OCI-LY1 (cell line): Measurements from ENCODE around the gene COL5A2.

Source experiments
- H2AFZ ChIP-seq: fragments of 200-600 bp; sonication (generic), shearing (Covaris generic); 2 replicates; pipeline ENCODE4 v1.6.0; 2014; ENCODE audit warnings: antibody characterized with exemption, mild to moderate bottlenecking, low read length
- H3F3A ChIP-seq: fragments of 200-600 bp; sonication (generic), shearing (Covaris generic); 2 replicates; pipeline ENCODE4 v1.6.0; 2014; ENCODE audit warnings: mild to moderate bottlenecking, antibody characterized with exemption, low read length, moderate library complexity; ENCODE audit not compliant: insufficient read depth
- H3K27ac ChIP-seq: fragments of 200-600 bp; sonication (generic); 2 replicates; pipeline ENCODE4 v1.5.1; 2014; ENCODE audit warnings: low read length, mixed run types, mild to moderate bottlenecking, low read depth; ENCODE audit not compliant: poor library complexity, severe bottlenecking
- H3K27me3 ChIP-seq: fragments of 200-600 bp; sonication (generic); 2 replicates; pipeline ENCODE4 v1.6.0; 2014; ENCODE audit warnings: antibody characterized with exemption, mild to moderate bottlenecking, low read length, moderate library complexity; ENCODE audit not compliant: insufficient read depth
- H3K36me3 ChIP-seq: fragments of 200-600 bp; sonication (generic); 2 replicates; pipeline ENCODE4 v1.6.1; 2014; ENCODE audit warnings: mild to moderate bottlenecking, antibody characterized with exemption, low read length, moderate library complexity, mixed read lengths; ENCODE audit not compliant: insufficient read depth
- H3K4me1 ChIP-seq: fragments of 200-600 bp; sonication (generic); 2 replicates; pipeline ENCODE4 v1.5.1; 2014; ENCODE audit warnings: mild to moderate bottlenecking, low read length, moderate library complexity; ENCODE audit not compliant: insufficient read depth, severe bottlenecking
- H3K4me2 ChIP-seq: fragments of 200-600 bp; sonication (generic), shearing (Covaris generic); 2 replicates; pipeline ENCODE4 v1.6.1; 2014; ENCODE audit warnings: low read length
- H3K4me3 ChIP-seq: fragments of 200-600 bp; sonication (generic); 2 replicates; pipeline ENCODE4 v1.5.1; 2014; ENCODE audit warnings: low read length, low read depth, mild to moderate bottlenecking, mixed read lengths; ENCODE audit not compliant: poor library complexity, severe bottlenecking
- H3K79me2 ChIP-seq: fragments of 200-600 bp; shearing (Covaris generic); 2 replicates; pipeline ENCODE4 v1.6.1; 2016; ENCODE audit warnings: mixed run types, low read length, mixed read lengths; ENCODE audit not compliant: insufficient read depth
- H3K9ac ChIP-seq: fragments of 200-600 bp; sonication (generic), shearing (Covaris generic); 2 replicates; pipeline ENCODE4 v1.6.1; 2014; ENCODE audit warnings: mild to moderate bottlenecking, low read length, mixed read lengths
- H3K9me2 ChIP-seq: fragments of 200-600 bp; sonication (generic), shearing (Covaris generic); 2 replicates; pipeline ENCODE4 v1.6.1; 2014; ENCODE audit warnings: low read depth, mild to moderate bottlenecking, low read length, mixed read lengths
- H3K9me3 ChIP-seq: fragments of 200-600 bp; shearing (Covaris generic); 2 replicates; pipeline ENCODE4 v1.6.1; 2014; ENCODE audit warnings: low read length, mixed read lengths
- H4K20me1 ChIP-seq: fragments of 200-600 bp; sonication (generic), shearing (Covaris generic); 2 replicates; pipeline ENCODE4 v1.6.0; 2016; ENCODE audit warnings: mild to moderate bottlenecking, low read length; ENCODE audit not compliant: insufficient read depth
- EZH2 ChIP-seq: fragments of 200-600 bp; sonication (generic), shearing (Covaris generic); IDR thresholded peaks from 2 replicates; pipeline ENCODE4 v1.8.0; 2017; ENCODE audit warnings: borderline replicate concordance, mixed run types, mild to moderate bottlenecking, antibody characterized with exemption, low read length, moderate library complexity, mixed read lengths
- TF ChIP-seq, protein P1 (sequence below): fragments of 200-600 bp; sonication (generic), shearing (Covaris generic); IDR thresholded peaks from 2 replicates; pipeline ENCODE4 v1.5.1; 2017; ENCODE audit warnings: mild to moderate bottlenecking, antibody characterized with exemption, low read length, moderate library complexity, mixed read lengths

COL5A2 gene

DNA sequence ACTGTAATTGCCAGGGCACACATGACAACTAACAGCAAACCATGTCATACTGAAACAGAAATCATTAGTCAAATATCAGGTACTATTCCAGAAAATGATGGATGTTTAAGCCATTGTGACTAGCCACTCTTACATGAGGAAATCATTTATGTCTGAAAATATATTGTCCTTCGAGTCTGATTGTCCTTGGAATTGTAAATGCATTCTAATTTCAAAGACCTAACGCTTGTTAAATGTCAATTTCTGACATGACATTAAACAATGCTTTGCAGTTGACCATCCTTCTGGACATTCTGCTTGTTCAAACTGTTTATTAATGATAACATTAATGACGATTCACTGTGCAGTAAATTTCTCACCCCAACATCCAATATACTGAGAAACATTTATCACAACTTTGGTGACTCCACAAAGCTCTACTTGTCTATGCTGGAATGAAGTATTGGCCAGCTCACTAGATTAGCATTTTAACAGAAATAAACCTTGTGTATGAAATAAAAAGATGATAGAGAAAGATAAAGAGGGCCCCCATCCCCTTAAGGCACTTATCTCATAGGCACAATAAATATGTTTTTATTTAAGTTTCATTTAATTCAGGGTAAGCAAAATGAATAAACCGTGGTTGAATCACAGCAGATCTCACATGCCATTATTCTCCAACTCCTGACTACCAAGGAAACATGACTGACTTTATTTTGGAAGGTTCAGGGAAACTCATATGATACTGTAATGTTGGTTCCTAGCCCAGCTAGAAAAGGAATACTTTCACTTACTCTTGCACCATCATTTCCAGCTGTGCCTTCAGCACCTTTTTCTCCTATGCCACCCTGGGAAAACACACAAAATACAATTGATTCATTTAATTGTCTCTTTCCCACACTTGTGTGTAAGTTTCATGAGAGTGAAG is 123.1 kb downstream of the COL5A2 start:
- no peaks in the 10 kb centered on the region for H3K36me3 ChIP-seq
- no peaks in the 10 kb centered on the region for H3K27me3 ChIP-seq
- H3K4me2 ChIP-seq = no peak overlapping the region
- TF ChIP-seq EZH2 = no peak
- TF ChIP-seq, protein P1, sequence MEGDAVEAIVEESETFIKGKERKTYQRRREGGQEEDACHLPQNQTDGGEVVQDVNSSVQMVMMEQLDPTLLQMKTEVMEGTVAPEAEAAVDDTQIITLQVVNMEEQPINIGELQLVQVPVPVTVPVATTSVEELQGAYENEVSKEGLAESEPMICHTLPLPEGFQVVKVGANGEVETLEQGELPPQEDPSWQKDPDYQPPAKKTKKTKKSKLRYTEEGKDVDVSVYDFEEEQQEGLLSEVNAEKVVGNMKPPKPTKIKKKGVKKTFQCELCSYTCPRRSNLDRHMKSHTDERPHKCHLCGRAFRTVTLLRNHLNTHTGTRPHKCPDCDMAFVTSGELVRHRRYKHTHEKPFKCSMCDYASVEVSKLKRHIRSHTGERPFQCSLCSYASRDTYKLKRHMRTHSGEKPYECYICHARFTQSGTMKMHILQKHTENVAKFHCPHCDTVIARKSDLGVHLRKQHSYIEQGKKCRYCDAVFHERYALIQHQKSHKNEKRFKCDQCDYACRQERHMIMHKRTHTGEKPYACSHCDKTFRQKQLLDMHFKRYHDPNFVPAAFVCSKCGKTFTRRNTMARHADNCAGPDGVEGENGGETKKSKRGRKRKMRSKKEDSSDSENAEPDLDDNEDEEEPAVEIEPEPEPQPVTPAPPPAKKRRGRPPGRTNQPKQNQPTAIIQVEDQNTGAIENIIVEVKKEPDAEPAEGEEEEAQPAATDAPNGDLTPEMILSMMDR = no peak
- H3K9me2 ChIP-seq = no peaks in the 10 kb centered on the region
- H3K27ac ChIP-seq = no peak overlapping the region
- no peaks in the 10 kb centered on the region for H3K4me1 ChIP-seq
- no peaks in the 10 kb centered on the region for H4K20me1 ChIP-seq
- H3K79me2 ChIP-seq = no peaks in the 10 kb centered on the region
- no peaks in the 10 kb centered on the region for H3F3A ChIP-seq
- H3K4me3 ChIP-seq = no peak overlapping the region
- H3K9ac ChIP-seq = no peak overlapping the region
- H3K9me3 ChIP-seq = no peaks in the 10 kb centered on the region
- H2AFZ ChIP-seq = no peak overlapping the region

DNA sequence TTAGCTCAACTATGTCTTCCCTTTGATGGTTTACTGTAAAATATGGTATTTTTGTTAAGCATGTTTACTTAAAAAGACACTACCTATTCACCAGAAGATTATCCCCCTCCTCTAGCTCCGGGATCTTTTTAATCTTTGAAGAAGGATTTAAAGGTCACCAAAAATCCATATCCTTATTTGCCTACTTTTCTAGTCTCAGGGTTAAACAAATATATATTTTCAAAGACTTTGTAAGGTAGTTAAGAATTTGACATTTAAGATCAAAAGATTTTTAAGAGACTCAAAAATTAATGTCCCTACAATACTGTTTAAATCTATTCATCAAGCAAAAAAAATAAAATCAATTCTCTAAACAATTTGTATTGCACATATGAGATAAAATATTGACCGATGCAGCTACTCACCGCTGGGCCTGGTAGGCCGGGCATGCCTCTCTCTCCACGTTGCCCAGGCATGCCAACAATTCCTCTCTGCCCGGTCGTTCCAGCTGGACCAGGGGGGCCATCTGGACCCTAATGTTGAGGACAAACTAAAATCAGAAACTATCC is 129.3 kb downstream of the COL5A2 start:
- Histone ChIP-seq H3K27ac (no peak overlapping the region), H3K9me3 (no peaks in the 10 kb centered on the region), H3K79me2 (no peaks in the 10 kb centered on the region), H2AFZ (no peak overlapping the region), H3K36me3 (no peaks in the 10 kb centered on the region), H4K20me1 (no peaks in the 10 kb centered on the region), H3K4me2 (no peak overlapping the region), H3K4me1 (no peaks in the 10 kb centered on the region), H3K4me3 (no peak overlapping the region), H3K9me2 (no peaks in the 10 kb centered on the region), H3K27me3 (no peaks in the 10 kb centered on the region), H3F3A (no peaks in the 10 kb centered on the region), H3K9ac (no peak overlapping the region)
- no peak for TF ChIP-seq EZH2
- TF ChIP-seq, protein P1 = no peak

DNA sequence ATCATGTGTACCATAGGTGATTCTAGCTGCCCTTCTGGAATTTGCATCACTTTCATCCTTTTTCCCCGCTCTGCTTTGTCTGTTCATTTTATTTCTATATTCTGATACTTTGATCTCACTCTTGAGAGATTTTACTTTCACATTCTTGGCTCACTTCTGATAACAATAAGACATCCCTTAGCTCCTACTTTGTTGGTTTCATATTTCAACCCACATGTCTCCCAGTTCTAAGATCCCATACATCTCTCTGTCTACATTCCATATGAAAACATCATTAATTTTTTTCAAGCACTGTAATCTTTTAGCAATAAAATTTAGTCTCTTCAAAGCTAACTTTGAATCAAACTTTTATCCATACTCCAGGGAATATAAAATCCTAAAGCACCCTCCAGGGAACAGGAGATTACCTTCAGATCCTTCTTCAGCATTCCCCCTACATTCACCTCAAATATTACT is 129.8 kb downstream of the COL5A2 start:
- H3K9me3 ChIP-seq = no peaks in the 10 kb centered on the region
- H2AFZ ChIP-seq = no peak overlapping the region
- no peaks in the 10 kb centered on the region for H3K36me3 ChIP-seq
- no peaks in the 10 kb centered on the region for H3K4me1 ChIP-seq
- no peaks in the 10 kb centered on the region for H3K27me3 ChIP-seq
- no peak overlapping the region for H3K4me3 ChIP-seq
- no peaks in the 10 kb centered on the region for H3K9me2 ChIP-seq
- no peaks in the 10 kb centered on the region for H3K79me2 ChIP-seq
- no peak overlapping the region for H3K9ac ChIP-seq
- H4K20me1 ChIP-seq = no peaks in the 10 kb centered on the region
- no peak overlapping the region for H3K27ac ChIP-seq
- no peak for TF ChIP-seq EZH2
- TF ChIP-seq, protein P1 = no peak
- no peak overlapping the region for H3K4me2 ChIP-seq
- H3F3A ChIP-seq = no peaks in the 10 kb centered on the region
